HUES64 (cell line): Measurements from ENCODE around the gene SHTN1.

Source experiments
- H3K27ac ChIP-seq: 2 replicates; pipeline ENCODE4 v1.7.0; 2013; ENCODE audit warnings: low read depth, low read length, inconsistent platforms
- H3K27me3 ChIP-seq: 2 replicates; pipeline ENCODE4 v1.6.1; 2013; ENCODE audit warnings: mild to moderate bottlenecking, low read length; ENCODE audit not compliant: insufficient read depth
- H3K36me3 ChIP-seq: 2 replicates; pipeline ENCODE4 v1.6.1; 2013; ENCODE audit warnings: mild to moderate bottlenecking, low read length; ENCODE audit not compliant: insufficient read depth
- H3K4me1 ChIP-seq: 2 replicates; pipeline ENCODE4 v1.6.1; 2013; ENCODE audit warnings: mild to moderate bottlenecking, low read length, moderate library complexity; ENCODE audit not compliant: insufficient read depth
- H3K4me3 ChIP-seq: 2 replicates; pipeline ENCODE4 v1.5.1; 2013; ENCODE audit warnings: mild to moderate bottlenecking, low read length, moderate library complexity
- H3K9ac ChIP-seq: 2 replicates; pipeline ENCODE4 v1.6.1; 2013; ENCODE audit warnings: mild to moderate bottlenecking, low read depth, low read length
- H3K9me3 ChIP-seq: 2 replicates; pipeline ENCODE4 v1.6.1; 2013; ENCODE audit warnings: low read depth, low read length; ENCODE audit not compliant: insufficient read depth
- WGBS: fragments of 150-250, 120-280 bp; methylation state at CpG from one replicate; pipeline ENCODE4 v1.1.7; 2013; ENCODE audit warnings: missing lambda C conversion rate; 5-methylcytosine and 5-hydroxymethylcytosine counted together

SHTN1 gene

GRCh38 chr10:116961406-116962251, 43.4 kb downstream of the SHTN1 start:
- no peaks in the 10 kb centered on the region for H3K27me3 ChIP-seq
- no peaks in the 10 kb centered on the region for H3K9me3 ChIP-seq
- no peak overlapping the region for H3K27ac ChIP-seq
- H3K4me3 ChIP-seq: no peak overlapping the region
- no peak overlapping the region for H3K9ac ChIP-seq
- 95% methylated on average over 9 of the region's 9 CpGs for WGBS
- no peaks in the 10 kb centered on the region for H3K4me1 ChIP-seq
- no peaks in the 10 kb centered on the region for H3K36me3 ChIP-seq

- Histone ChIP-seq H3K4me1 (no peaks in the 10 kb centered on the region), H3K36me3 (no peaks in the 10 kb centered on the region), H3K4me3 (no peak overlapping the region), H3K9me3 (no peaks in the 10 kb centered on the region), H3K27ac (no peak overlapping the region), H3K27me3 (no peaks in the 10 kb centered on the region), H3K9ac (no peak overlapping the region)
- 97% methylated on average over 3 of the region's 5 CpGs for WGBS
These were observed 44.8 kb downstream of the SHTN1 start for GRCh38 chr10:116960066-116960776.

GRCh38 chr10:116952729-116953128, 52.3 kb downstream of the SHTN1 start:
- no CpG with 5 or more reads among the region's 1 CpG for WGBS
- Histone ChIP-seq H3K27ac (no peak overlapping the region), H3K9me3 (no peaks in the 10 kb centered on the region), H3K4me1 (peaks cover 12% of the 10 kb centered on the region), H3K36me3 (peaks cover 25% of the 10 kb centered on the region), H3K9ac (no peak overlapping the region), H3K27me3 (no peaks in the 10 kb centered on the region), H3K4me3 (no peak overlapping the region)

GRCh38 chr10:116948530-116948870, 56.5 kb downstream of the SHTN1 start:
- Histone ChIP-seq H3K4me3 (no peak overlapping the region), H3K9ac (peak overlapping the region; percentile 23; the same call in 1 of the 2 replicates), H3K27me3 (no peaks in the 10 kb centered on the region), H3K36me3 (peaks cover 28% of the 10 kb centered on the region), H3K27ac (peak overlapping the region; percentile 69), H3K4me1 (peaks cover 17% of the 10 kb centered on the region), H3K9me3 (no peaks in the 10 kb centered on the region)
- WGBS: 96% methylated on average over 1 of the region's 1 CpG

GRCh38 chr10:116947841-116948529, 57.0 kb downstream of the SHTN1 start:
- no peaks in the 10 kb centered on the region for H3K27me3 ChIP-seq
- H3K4me1 ChIP-seq: peaks cover 17% of the 10 kb centered on the region
- no peaks in the 10 kb centered on the region for H3K9me3 ChIP-seq
- H3K27ac ChIP-seq: peak overlapping the region; percentile 69
- 80% methylated on average over 1 of the region's 2 CpGs for WGBS
- peak overlapping the region; percentile 41; the same call in 1 of the 2 replicates for H3K9ac ChIP-seq
- H3K4me3 ChIP-seq: peak overlapping the region; percentile 10; the same call in 1 of the 2 replicates
- H3K36me3 ChIP-seq: peaks cover 26% of the 10 kb centered on the region

- Histone ChIP-seq H3K4me3 (no peak overlapping the region), H3K9me3 (no peaks in the 10 kb centered on the region), H3K27me3 (no peaks in the 10 kb centered on the region), H3K4me1 (peaks cover 17% of the 10 kb centered on the region), H3K27ac (no peak overlapping the region), H3K36me3 (peaks cover 18% of the 10 kb centered on the region), H3K9ac (no peak overlapping the region)
- 94% methylated on average over 2 of the region's 2 CpGs for WGBS
These were observed 60.1 kb downstream of the SHTN1 start for GRCh38 chr10:116944911-116945310.

GRCh38 chr10:116931806-116932205, 73.2 kb downstream of the SHTN1 start:
- 97% methylated on average over 6 of the region's 6 CpGs for WGBS
- Histone ChIP-seq H3K27ac (no peak overlapping the region), H3K4me3 (no peak overlapping the region), H3K27me3 (no peaks in the 10 kb centered on the region), H3K9ac (no peak overlapping the region), H3K36me3 (peaks cover 22% of the 10 kb centered on the region; the same call in 1 of the 2 replicates), H3K4me1 (0 out of 2 replicates have a peak, but pooled peaks cover 2% of the 10 kb centered on the region), H3K9me3 (no peaks in the 10 kb centered on the region; the same call in 1 of the 2 replicates)

- Histone ChIP-seq H3K4me1 (peaks cover 15% of the 10 kb centered on the region), H3K27ac (no peak overlapping the region), H3K27me3 (no peaks in the 10 kb centered on the region), H3K9me3 (no peaks in the 10 kb centered on the region; the same call in 1 of the 2 replicates), H3K9ac (no peak overlapping the region), H3K36me3 (peaks cover 14% of the 10 kb centered on the region; the same call in 1 of the 2 replicates), H3K4me3 (no peak overlapping the region)
- WGBS: 93% methylated on average over 3 of the region's 3 CpGs
These were observed 78.6 kb downstream of the SHTN1 start for GRCh38 chr10:116926426-116926825.

GRCh38 chr10:116925056-116925455, 79.9 kb downstream of the SHTN1 start:
- H3K4me1 ChIP-seq: peaks cover 15% of the 10 kb centered on the region
- no peaks in the 10 kb centered on the region for H3K27me3 ChIP-seq
- 88% methylated on average over 3 of the region's 3 CpGs for WGBS
- no peaks in the 10 kb centered on the region; the same call in 1 of the 2 replicates for H3K9me3 ChIP-seq
- no peak overlapping the region for H3K9ac ChIP-seq
- no peak overlapping the region for H3K4me3 ChIP-seq
- H3K27ac ChIP-seq: no peak overlapping the region
- H3K36me3 ChIP-seq: peaks cover 19% of the 10 kb centered on the region; the same call in 1 of the 2 replicates

- peaks cover 14% of the 10 kb centered on the region for H3K36me3 ChIP-seq
- H3K9me3 ChIP-seq: no peaks in the 10 kb centered on the region
- WGBS: 98% methylated on average over 1 of the region's 2 CpGs
- no peak overlapping the region for H3K27ac ChIP-seq
- no peak overlapping the region for H3K9ac ChIP-seq
- H3K27me3 ChIP-seq: no peaks in the 10 kb centered on the region
- peaks cover 6% of the 10 kb centered on the region for H3K4me1 ChIP-seq
- H3K4me3 ChIP-seq: no peak overlapping the region
These were observed 85.3 kb downstream of the SHTN1 start for GRCh38 chr10:116919706-116920105.

- Histone ChIP-seq H3K27me3 (no peaks in the 10 kb centered on the region), H3K9ac (no peak overlapping the region), H3K27ac (no peak overlapping the region), H3K4me1 (peaks cover 6% of the 10 kb centered on the region), H3K4me3 (no peak overlapping the region), H3K9me3 (no peaks in the 10 kb centered on the region), H3K36me3 (peaks cover 18% of the 10 kb centered on the region)
- 100% methylated on average over 1 of the region's 2 CpGs for WGBS
These were observed 85.8 kb downstream of the SHTN1 start for GRCh38 chr10:116919164-116919563.
